UCSD-AML1 (cell line): Measurements from ENCODE around the gene KSR2.

Experiments used
- DNase-seq: peaks from one replicate; lab custom pipeline; 2025; ENCODE audit not compliant: unreplicated experiment; lab: John Stamatoyannopoulos, UW

KSR2 gene

DNA sequence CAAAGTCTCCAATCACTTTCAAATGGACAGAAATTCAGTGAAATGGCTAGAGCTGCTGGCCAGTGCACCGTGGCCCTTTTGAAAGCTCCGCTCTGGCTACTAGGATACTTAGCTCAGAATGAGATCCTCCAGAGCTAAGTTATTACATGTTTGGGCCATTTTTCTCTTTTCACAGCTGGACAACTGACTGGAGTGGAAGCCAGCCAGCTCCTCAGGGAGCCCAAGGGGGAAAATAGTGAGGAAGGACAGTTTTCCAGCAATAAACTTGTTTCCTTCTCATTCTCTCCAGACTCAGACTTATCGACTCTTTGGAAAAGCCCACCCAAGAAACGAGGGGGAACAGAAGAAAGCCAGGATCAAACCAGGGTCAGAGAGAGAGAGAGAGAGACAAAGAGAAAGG, 266.0 kb downstream of the KSR2 start:
- no peak for DNase-seq

- DNase-seq = no peak
Measured at GRCh38 chr12:117699575-117699974, 269.2 kb downstream of the KSR2 start.

- DNase-seq = no peak
Measured at GRCh38 chr12:117699118-117699517, 269.7 kb downstream of the KSR2 start.

GRCh38 chr12:117695956-117696355, 272.8 kb downstream of the KSR2 start:
- no peak for DNase-seq

DNA sequence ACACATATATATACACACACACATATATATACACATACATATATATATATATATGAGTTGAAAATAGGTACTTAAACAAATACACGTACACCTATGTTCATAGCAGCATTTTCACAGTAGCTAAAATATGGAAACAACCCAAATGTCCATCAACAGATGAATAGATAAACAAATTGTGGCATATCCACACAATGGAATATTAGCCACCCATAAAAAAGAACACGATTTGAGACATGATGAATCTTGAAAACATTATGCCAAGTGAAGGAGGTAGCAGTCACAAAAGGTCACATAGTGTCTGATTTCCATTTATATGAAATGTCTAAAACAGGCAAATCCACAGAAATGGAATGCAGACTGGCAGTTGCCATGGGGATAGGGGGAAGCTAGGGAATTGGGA, 276.3 kb downstream of the KSR2 start:
- DNase-seq = no peak

DNA sequence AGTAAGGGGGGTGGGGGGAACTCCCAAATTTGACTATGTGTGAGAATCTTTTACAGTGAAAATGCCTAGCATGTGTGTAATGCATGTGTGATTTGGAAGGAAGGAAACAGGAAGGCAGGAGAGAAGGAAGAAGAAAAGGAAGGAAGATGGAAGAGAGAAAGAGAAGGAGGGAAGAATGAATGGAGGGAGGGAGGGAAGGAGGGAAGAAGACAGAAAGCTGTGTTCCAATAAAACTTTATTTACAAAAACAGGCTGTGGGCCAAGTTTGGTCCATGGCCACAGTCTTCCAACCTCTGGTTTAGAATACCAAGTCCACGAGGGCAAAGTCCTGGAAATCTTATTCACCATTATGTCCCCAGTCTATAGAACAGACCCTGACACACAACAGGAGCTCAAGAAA, 278.9 kb downstream of the KSR2 start:
- DNase-seq = no peak

DNA sequence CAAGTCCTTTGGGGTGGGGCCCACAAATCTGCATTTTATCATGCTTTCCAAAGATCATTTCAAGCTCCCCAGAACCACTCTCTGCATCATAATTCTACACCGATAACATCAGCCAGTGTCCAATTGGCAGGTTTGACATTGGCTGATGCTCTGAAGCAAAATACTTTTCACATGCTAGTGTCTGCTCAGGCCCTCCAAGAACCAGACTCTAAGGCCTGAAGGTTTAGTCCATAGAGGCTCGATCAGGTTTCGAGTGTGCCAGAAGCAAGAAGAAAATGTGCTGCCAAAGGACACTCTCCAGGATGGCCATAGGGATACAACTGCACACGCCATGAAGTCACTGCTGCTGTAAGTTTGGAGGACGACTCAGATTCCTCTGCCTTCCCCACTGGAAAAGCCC, 280.3 kb downstream of the KSR2 start:
- DNase-seq = no peak

- DNase-seq = no peak
Measured at GRCh38 chr12:117686911-117687377, 281.8 kb downstream of the KSR2 start.

- DNase-seq = no peak
Measured at GRCh38 chr12:117686210-117686609, 282.6 kb downstream of the KSR2 start.

- no peak for DNase-seq
Measured at GRCh38 chr12:117685110-117685926, 283.5 kb downstream of the KSR2 start.

GRCh38 chr12:117684471-117684870, 284.3 kb downstream of the KSR2 start:
- no peak for DNase-seq

GRCh38 chr12:117680312-117680711, 288.5 kb downstream of the KSR2 start:
- DNase-seq = no peak

DNA sequence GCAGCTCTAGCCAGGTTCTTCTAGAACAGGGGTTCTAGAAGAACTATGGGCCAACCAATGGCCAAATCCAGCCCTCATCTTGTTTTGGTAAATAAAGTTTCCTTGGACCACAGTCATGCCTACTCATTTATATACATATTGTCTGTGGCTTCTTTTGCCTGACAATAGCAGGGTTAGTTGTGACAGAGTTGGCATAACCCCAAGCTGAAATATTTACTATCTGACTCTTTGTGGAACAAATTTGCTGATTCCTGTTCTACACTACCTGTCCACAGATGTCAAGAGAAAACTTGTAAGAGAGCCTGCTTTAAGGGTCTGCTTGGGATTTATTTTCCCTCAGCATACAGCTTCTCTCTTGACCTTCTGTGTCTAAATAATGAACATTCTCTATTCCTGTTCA, 289.0 kb downstream of the KSR2 start:
- DNase-seq = no peak

GRCh38 chr12:117674763-117675162, 294.0 kb downstream of the KSR2 start:
- no peak for DNase-seq

GRCh38 chr12:117674313-117674712, 294.5 kb downstream of the KSR2 start:
- DNase-seq = no peak

DNA sequence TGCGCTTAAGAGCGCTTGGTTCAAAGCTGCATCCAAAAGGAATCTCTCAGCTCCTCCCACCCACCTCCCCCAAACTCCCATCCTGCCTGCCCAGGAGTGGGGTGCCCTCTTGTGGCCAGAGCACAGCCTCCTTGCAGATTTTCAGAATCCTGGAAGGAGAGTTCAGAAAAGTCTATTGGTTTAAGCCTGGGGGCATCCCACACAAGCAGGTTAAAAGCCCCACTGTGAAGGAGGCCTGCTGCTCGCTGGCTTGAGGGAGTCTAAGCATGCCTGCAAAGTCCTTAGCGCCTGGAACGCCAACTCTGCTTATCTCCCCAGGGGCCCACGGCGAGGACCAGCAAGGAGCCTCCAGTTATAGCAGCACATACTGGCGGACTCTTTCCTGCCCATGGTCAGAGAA, 297.1 kb downstream of the KSR2 start:
- DNase-seq = peak; percentile 16

- DNase-seq = no peak
Measured at GRCh38 chr12:117664169-117664568, 304.6 kb downstream of the KSR2 start.

DNA sequence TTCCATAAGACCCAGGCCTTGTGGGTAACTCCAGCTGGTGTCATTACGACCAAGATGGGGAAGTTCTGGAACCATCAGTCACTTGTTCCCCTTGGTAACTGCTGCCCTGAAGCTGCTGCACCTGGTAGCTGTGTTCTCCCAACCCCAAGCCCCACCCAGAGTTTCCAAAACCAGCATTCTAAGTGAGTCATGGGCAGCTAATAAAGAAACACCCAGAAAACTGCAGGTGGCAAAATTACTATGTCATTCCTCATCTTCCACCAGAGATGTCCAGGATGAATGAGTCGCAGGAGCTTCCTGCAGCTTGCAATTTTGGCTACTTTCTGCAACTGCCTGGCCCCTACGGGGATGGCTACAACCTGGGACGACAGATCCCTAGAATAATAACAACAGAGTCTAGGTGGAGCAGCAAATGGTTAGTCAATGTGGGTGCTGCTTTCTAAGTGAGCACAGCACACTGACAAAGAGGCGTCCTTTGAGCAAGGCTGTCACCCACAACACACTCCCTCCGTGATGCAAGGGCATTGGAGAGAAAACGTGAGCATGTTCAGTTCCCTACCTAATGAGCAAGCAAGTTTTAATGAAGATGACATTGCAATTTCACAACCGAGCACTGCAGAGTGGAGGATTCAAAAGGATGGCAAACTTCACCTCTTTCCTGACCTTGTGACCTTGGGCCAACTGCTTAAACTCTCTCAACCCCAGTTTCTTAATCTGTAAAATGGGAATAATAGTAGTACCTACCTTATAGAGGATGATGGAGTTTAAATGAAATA, 306.0 kb downstream of the KSR2 start:
- no peak for DNase-seq

DNA sequence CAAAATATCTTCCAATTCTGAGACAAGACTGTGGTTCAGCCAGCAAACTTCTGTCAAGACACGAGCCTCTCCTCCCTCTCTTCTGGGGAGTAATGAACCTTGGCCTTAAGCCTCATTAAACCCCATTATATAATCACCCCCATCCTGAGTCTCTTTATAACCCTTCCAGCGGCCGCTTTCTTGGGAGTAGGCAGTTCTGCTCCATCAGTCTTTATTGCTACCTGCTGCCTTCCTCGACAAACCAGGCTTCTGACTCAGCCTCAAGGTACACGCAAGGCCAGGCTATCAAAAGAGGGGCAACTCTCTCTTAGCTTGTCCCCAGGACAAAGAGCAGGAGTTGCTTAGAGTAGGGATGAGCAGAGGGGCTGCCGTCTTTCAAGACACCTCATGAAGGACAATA, 306.6 kb downstream of the KSR2 start:
- DNase-seq = no peak

- DNase-seq = no peak
Measured at GRCh38 chr12:117661471-117661870, 307.3 kb downstream of the KSR2 start.

DNA sequence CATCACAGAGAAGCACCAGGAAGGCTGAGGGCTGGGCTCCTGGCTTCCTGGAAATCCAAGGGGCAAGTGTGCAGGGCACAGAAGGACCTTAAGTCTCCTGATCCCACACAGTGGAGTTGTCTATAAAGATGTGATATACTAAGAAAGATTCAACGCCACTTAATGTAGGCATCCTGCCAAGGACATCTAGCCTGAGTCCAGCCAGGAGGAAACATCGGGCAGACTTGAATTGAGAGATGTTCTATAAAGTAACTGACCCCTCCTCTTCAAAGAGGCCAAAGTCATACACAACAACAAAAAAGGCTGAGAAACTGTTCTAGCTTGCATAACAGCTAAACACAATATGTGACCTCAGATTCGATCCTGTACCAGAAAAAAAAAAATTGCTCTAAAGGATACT, 307.9 kb downstream of the KSR2 start:
- DNase-seq = no peak

GRCh38 chr12:117658226-117658625, 310.6 kb downstream of the KSR2 start:
- no peak for DNase-seq
